NCI-H1092 (cell line): ENCODE measurements around the gene RBFOX2.
A peak's percentile ranks its signal among the peaks of the same experiment; 100 is the strongest.
"Not testable (repeated sequence)": the region's sequence is repeated elsewhere in the genome, so short reads cannot be mapped to it uniquely, and the experiment has no call there.

Experiments used
- DNase-seq: peaks from one replicate; lab custom pipeline; 2025; lab: John Stamatoyannopoulos, UW

Gene RBFOX2

DNA sequence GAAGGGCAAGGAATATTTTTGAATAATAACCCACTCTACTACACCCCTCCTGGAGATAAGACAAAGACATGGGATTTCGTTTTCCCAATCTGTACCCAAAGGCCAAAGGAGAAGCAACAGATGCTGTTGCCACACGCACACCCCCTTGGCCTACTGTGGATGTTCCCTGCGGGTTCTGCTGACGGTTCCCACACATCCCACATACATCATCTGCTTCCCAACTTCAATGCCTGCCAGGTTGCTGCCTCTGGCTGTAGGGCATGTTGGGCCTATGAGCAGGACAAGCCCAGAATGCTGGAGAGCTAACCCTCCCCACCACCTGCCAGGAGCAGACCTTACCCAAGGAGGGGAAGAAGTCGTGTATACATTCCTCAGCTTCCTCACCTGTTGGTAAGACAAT, 13.6 kb upstream of the RBFOX2 start:
- DNase-seq = no peak

DNA sequence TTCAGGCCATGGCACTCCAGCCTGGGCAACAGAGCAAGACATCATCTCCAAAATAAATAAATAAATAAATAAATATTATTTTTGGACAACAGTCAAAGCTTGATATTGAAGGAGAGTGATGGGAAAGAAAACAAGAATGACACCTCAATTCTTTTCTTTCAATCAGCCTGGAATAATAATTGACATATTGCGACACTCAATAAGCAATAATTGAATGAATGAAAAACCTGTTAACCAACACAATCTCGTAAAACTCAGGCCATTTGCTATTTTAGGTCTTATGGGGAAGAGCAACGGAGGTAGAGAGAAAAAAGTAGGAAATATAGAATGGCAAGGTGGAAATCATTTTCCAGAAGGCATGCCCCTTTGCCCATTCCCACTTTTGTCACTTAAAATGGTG, 10.5 kb upstream of the RBFOX2 start:
- no peak for DNase-seq

DNA sequence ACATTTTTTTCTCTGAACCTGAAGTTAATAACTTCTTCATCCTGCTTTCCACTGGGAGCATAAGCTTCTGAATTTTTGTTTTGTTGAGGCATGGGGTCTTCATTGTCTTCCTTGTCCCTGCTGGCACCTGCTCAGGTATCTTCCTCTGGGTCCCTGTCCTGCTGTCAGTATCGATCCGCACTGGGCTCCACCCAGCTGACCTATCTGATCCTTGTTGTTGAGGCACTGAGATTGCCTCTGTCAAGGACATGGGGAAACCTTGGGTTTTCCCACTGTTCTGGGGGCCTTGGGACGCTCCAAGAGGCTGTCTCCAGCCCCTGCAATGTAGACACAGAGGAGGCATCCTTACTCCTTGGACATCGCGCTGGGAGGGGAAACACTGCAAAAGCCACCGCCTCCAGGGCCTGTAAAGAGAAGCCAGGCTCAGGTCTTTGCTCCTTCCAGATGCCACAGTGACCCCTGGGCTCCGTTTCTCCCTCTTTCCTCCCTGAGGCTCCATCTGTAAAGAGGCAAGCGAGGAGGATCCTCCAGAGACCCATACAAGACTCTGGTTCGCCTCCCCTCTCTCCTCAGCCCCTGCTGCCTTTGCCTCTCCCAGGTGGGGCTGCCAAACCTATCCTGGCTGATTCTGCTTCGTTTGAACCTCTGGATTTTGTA, 8.6 kb upstream of the RBFOX2 start:
- DNase-seq = no peak

DNA sequence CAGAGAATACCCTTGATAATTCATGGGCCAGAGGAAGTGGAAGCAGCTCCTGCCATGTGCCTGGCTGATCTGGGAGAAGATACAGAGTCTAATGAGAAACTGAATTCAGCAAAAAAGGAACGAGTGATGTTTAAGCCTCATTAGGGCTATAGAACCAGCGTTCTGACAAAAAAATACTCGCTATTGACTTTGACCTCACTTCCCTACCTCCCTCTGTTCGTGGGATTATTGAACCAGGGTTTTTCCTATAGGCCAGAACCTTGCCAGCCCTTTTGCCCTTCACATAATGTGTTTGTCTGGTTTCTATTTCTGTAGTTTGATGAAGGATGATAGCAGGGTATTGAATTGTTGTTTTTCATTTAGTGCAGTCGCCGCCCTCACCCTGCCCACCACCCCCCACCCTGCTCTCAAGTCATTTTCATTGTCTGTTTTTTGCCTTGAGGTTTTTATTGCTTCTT, 7.6 kb upstream of the RBFOX2 start:
- peak; percentile 67 for DNase-seq

GRCh38 chr22:36032611-36033010, 4.0 kb upstream of the RBFOX2 start:
- no peak for DNase-seq

GRCh38 chr22:36029406-36029755, 757 bp upstream of the RBFOX2 start:
- DNase-seq = no peak

GRCh38 chr22:36027935-36028645, 534 bp downstream of the RBFOX2 start:
- no peak for DNase-seq

- no peak for DNase-seq
Measured at GRCh38 chr22:36027579-36027934, 1.1 kb downstream of the RBFOX2 start.

- DNase-seq = no peak
Measured at GRCh38 chr22:36026741-36027140, 1.9 kb downstream of the RBFOX2 start.

DNA sequence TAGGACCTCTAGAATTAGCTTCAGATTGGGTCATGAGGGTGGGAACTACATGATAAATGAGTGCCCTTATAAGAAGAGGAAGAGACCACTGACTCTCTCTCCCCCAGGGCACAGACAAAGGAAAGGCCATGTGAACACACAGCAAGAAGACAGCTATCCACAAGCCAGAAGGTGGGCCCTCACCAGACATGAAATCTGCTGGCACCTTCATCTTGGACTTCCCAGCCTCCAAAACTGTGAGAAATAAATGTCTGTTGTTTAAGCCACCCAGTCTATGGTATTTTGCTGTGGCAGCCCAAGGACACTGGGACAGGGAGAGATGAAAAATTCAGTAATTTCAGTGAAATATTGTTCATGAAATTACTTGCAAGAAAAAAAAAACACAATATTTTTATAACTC, 5.9 kb downstream of the RBFOX2 start:
- DNase-seq = no peak

GRCh38 chr22:36022162-36022561, 6.5 kb downstream of the RBFOX2 start:
- DNase-seq = no peak

GRCh38 chr22:36021606-36022153, 6.9 kb downstream of the RBFOX2 start:
- no peak for DNase-seq

GRCh38 chr22:36020865-36021264, 7.8 kb downstream of the RBFOX2 start:
- DNase-seq = not testable (repeated sequence)

GRCh38 chr22:36017651-36018091, 11.0 kb downstream of the RBFOX2 start:
- DNase-seq = peak; percentile 38

DNA sequence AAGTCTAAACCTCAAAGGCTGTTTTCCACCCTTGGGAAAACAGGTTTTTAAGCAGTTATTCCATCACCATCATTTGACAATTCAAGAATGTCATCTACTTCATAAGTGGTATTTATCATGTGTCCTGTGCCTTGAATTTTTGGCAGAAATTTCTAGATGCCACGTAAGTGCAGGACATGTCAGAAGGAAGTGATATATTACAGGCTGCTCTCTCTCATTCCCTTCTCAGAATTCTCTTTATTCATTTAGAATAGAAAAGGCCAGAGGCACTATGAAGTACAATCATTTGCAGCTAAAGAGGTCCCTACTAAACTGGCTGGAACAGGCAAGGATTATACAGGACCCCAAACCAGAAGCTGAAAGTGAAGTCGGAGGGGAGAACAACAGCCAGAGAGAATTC, 11.9 kb downstream of the RBFOX2 start:
- no peak for DNase-seq

DNA sequence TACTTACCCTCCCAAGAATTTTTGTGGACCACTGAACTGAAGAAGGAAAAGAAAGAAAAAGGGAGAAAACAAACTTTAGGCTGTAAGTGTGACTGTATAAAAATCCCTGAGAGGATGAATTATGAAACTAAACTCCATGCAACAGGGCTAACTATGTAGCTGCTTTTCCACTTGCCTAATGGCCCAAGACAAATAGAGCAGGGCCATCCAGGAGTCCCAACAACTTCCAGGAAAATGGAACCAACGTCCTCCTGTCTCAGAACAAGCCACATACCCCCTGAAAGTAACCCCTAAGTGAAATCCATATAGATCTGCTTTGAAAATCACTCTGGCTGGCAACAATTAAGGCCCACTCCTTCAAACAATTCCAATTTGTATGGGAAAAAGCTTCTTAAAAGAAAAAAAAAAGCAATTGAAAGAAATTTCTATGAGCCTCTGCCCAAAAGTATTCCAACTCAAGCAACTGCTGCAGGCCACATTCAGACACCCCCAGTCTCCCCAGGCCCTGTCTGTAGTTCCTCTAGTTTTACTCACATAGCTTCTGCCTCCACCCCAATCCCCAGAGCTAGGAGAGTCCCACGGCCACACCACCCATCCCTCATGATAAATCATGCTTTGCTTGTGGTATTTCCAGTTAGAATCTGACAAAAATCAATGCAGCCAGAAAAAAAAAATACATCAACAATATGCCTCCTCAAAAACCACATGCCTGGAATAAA, 12.7 kb downstream of the RBFOX2 start:
- DNase-seq = no peak

DNA sequence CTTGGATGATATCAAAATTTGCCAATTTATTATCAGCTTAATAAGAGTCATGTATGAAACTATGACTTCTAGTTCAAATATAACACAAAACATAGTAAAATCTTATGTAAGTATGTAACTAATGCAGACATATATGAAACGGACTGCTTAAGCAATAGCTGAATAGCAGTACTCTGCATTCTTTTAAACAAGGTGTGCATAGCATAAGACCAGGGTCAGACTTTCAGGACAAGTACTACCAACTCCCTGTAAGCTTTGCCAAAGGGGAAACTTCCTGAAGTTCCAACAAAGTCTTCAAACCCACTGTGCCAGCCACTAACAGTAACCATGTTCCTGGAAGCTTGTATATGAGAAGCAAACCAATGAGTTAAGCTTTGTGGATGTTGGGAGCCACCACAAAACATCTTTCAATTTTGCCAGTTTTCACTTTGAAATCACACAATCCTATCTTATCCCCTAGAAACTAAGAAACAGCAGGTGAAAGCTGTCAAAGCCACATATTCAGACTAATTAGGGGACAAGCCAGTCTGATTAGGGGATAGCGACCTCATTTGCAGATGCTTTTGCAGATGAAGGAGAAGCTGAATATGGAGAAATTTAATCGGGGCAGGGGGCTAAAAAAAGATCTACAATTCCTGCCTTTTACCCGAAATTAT, 13.3 kb downstream of the RBFOX2 start:
- DNase-seq = no peak

- no peak for DNase-seq
Measured at GRCh38 chr22:36014546-36015074, 14.0 kb downstream of the RBFOX2 start.

DNA sequence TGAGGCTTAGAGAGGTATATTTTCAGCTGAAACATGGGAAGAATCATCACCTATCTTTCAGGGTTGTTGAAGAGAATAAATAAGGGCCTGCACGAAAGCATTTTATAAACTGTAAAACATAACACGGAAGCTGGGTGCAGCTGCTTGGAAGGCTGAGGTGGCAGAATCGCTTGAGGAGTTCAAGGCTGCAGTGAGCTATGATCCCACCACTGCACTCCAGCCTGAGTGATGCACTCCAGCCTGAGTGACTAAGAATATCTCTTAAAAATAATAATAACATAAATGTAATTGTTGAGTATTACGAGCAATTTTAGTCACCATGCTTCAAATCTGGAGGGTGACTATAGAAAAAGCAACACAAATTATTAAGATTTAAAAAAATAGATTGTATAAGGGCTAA, 16.3 kb downstream of the RBFOX2 start:
- DNase-seq = no peak

DNA sequence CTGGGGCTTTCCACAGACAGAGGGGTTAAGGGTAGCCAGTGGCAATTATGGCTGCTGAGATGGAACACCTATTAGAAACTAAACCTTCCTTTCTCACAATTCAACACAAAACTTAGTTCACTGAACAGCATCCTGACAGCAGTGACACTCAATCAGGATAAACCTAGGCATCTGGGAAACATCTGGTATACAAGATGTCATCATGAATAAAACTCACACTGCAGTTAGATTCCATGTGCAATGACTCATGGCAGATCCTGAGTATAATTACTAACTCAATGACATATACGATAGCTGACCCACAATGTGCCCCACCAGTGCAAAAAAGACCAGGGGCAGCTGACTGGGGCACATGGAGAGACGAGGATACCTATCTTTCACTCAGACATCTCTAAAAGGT, 17.7 kb downstream of the RBFOX2 start:
- DNase-seq = no peak

DNA sequence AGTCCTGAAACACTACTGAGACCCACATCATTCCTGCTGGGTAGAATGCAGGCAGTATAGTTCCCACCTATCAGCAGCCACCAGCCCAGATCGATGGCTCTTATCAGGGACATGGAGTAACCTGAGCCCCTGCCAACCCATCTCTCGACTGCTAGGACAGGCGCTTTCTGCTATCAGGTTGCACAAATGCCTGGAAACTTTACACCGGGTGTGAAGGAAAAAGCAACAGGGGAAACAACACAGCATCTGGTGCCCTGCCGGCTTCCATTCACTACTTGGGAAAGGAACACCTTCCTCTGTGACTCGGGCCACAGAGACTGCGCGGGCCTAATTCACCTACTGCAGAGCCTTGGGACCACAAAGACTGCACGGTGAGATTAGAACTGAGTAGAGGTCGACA, 18.5 kb downstream of the RBFOX2 start:
- DNase-seq = peak; percentile 72

DNA sequence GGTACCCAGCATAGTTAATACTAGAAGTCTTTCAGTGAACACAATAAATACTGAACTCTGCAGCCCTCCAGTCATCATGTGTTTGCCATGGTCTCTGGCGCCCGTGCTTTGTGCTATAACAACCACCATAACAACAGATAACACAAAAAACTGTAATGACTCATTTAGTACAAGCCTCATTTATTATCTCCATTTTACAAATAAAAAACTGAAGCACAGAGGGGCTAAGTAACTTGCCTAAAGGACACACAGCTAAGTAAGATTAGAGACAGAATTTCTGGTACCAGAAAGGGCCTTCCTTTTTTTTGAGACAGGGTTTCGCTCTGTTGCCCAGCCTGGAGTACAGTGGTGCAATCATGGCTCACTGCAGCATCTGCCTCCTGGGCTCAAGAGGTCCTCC, 19.5 kb downstream of the RBFOX2 start:
- DNase-seq = no peak
